ENCODE data around the gene A2M. TPM values are rescaled to one million over a fixed set of nuclear protein-coding genes. Genes with fewer than 3 reads are reported as not detected.
A peak's percentile ranks its signal among the peaks of the same experiment; 100 is the strongest.

A2M gene
- total RNA-seq, 1 donor from 2014 or later, result 124 TPM

DNA sequence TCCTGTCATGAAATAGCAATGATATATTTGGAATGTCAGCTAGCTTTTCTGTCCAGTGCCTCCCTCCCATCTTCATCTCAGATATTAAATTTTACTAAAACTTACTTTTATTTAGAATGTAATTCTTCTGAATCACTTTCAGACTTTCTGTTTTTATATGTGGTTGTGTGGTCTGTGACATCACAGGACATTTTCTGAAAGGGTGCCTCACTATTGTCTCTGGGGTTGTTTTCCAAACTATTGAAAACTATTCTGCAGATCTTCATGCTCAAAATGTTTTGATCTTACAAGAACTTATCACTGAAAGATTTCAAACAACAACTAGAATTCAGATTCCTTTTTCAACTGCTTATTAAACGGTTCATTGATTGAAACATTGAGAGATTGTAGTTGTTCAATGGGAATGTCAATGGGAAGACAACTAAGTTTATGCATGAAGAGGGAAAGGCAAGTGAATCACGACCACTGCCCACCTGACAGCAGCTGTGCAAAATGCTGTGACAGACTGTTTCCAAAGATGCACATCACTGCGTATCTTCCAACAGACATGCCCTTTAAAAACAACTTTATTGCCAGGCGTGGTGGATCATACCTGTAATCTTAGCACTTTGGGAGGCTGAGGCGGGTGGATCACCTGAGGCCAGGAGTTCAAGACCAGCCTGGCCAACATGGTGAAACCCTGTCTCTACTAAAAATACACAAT, 75.1 kb downstream of the A2M start:
- DNase-seq (ENCODE audit: low spot score), result no peak

DNA sequence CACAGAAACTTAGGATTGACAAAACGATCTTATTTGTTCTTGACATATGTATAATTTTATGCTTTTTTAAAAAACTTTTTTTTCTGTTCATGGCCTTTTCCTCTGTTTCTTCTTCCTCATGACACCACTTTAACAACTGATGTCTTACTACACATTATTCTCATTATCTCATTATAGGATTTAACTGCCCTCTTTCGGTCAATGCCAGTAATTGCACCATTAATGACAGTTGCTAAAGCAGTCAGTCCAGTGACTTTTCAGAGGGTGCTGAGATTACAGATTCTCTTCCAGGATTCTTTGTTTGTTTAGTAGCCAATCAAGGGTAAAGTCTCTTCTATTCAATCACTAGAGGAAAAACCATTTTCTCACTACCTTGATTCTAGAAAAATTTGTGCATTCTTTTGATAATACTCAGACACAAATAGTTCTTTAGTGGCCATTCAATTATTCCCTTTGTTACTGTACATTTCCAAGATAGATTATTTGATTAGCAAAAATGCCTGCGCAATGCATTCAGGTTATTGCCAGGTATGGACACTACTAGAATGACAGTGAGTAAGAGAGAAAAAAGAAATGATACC, 76.2 kb downstream of the A2M start:
- peak; percentile 61 for DNase-seq (ENCODE audit: low spot score)

DNA sequence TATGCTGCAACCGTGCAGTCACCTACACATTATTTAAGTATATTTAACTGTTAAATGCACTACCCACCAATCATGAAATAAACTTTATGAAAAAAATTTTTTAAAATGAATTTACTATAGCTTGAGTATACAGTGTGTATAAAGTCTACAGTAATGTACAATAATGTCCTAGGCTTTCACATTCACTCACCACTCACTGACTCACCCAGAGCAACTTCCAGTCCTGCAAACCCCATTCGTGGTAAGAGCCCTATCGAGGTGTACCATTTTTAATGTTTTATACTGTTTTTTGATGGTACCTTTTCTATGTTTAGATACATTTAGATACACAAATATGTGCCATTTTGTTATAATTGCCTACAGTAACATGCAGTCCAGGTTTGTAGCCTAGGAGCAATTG, 78.3 kb downstream of the A2M start:
- DNase-seq (ENCODE audit: low spot score), result no peak

DNA sequence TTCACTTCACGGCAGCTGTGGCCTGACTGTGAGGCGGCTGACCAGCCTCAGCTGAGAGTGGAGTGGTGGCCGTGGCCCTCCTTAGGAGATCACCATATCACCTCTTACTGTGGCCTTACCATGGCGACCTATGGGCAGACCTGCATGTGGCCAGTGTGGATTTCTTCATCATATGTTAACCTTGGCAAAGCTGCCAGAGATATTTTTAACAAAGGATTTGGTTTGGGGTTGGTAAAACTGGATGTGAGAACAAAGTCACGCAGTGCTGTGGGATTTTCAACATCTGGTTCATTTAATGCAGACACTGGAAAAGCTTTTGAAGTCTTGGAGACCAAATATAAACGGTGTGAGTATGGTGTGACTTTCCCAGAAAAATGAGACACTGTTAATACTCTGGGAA, 79.5 kb downstream of the A2M start:
- DNase-seq (ENCODE audit: low spot score), result no peak

DNA sequence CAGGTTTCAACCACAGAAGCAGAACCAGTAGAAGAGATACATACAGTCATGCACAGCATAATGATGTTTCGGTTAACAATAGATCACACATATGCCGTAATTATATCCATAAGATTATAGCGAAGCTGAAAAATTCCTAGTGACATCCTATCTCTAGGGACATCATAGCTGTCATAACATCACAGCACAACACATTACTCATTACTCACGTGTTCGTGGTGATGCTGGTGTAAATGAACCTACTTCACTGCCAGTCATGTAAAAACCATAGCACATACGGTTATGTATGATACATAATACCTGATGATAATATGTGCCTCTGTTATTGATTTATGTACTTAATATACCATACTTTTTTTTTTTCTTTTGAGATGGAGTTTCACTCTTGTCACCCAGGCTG, 81.6 kb downstream of the A2M start:
- DNase-seq (ENCODE audit: low spot score), result no peak

DNA sequence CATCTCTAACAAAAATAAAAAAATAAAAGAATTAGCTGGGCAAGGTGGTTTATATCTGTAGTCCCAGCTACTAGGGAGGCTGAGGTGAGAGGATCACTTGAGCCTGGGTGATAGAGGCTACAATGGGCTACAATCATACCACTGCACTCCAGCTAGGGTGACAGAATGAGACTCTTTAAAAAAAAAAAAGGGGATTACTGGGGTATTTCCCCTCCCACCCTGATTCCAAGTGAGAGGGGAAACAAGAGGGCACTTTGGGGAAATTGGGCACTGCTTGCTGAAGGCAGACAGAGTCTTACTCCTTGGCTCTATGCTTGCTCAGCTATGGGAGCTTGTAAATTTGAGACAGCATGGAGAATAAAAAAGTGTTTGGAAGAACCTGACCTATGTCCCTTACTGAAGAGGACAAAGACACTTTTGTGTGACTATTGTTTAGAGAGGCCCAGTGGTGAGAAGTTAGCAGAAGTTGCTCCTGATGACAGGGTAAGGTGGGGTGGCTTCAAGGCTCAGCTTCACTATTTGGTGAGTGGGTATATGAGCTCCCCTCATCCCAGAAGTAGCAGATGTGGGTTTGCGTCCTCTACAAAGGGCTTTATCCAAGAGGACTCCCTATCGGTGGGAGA, 82.3 kb downstream of the A2M start:
- no peak for DNase-seq (ENCODE audit: low spot score)

DNA sequence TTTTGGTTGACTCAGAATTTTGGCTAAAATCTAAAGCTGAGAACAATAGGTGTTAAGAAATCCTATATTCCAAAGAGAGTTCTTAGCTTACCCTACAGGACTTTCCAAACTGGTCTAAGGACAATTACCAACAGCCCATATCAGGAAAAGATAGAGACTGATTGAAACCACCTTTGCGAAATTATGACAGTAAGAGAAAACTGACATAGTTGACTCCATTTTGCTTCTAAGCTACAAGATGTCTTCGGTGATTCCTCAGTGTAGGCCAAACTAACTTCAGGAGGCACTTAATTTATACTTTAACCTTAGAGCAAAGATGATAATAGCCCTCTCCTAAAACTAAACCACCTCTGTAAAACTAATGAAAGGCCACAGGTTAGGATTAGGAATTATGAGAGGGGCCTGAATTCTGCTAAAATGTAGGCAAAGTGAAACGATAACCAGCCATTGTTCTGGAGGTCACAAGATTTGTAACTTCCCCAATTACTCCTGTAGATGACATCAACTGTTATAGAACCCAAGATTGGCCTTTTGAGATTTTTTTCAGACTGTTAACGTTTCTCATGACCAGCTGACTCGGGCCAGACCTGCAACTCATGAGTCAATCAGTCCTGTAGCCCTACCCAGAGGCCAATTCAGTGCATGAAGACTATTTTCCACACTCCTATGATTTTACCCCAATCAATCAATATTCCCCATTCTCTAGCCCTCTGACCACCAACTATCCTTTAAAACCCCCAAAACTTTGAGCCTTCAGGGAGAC, 83.3 kb downstream of the A2M start:
- no peak for DNase-seq (ENCODE audit: low spot score)

DNA sequence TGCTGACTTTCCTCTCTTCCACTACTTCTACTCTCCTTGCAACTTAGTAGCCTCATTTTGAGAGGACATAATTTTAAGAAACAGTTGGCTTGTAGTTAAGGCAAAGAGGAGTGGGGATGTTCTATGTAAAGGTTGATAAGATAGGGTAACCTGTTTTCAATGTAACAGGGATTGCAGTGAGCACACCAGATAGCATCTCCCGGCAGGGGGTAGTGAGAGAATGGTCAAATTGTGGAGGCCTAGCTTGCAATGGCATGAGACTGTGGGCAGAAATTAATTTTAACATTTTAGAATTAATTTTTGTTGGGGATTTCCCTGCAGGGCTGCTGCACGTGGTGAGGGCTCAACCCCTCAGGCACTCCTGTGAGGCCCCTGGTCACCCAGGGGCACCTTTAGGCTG, 84.9 kb downstream of the A2M start:
- DNase-seq (ENCODE audit: low spot score), result no peak

DNA sequence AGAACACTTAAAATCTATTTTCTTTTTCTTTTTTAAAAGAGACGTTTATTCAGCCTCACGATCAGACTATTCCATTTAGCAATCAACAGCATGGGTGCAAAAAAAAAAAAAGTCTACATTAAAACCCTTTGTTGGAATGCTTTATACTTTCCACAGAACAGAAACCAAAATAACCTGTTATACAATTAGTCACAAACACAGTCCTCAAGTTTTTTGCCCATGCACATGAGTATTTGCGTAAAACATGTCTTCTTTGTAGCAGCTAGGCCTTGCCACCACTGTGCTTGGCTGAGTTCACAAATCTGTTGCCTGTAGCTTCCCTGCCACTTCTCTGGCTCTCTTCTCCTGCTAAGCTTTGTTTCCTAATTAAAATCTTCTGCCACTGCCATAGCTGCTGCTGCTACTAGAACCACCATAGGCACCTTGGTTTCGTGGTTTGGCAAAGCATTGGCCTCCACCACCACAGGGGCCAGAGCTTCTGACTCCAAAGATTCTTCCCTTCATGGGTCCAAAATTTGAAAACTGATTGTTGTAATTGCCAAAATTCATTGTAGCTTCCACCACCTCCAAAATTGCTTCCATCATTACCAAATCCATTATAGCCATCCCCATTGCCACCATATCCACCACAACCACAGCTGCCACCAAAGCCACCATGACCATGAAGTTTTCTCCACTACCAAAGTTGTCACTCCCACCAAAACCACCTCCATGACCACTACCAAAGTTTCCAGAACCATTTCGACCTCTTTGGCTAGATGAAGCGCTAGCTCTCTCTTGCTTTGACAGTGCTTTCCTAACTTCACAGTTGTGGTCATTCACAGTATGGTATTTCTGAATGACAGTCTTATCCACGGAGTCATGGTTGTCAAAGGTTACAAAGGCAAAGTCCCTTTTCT, 88.3 kb downstream of the A2M start:
- no peak for DNase-seq (ENCODE audit: low spot score)

DNA sequence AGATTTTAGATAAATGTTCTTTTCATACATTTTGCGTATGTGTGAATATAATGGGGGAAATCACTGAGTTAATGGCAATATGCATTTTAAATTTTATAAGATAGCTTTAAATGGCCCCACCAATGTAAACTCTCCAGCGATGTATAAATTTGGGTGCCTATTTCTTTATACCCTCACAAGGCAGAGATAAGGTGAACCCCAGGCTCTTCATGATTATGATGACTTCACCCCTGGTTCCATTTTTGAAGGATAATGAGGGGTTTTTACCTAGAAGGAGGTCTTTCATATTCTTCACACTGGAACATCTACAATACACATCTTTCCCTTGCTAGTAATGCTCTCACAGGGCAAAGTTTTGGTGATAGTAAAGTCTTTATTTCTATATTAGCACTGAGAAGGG, 91.2 kb downstream of the A2M start:
- DNase-seq (ENCODE audit: low spot score), result no peak

DNA sequence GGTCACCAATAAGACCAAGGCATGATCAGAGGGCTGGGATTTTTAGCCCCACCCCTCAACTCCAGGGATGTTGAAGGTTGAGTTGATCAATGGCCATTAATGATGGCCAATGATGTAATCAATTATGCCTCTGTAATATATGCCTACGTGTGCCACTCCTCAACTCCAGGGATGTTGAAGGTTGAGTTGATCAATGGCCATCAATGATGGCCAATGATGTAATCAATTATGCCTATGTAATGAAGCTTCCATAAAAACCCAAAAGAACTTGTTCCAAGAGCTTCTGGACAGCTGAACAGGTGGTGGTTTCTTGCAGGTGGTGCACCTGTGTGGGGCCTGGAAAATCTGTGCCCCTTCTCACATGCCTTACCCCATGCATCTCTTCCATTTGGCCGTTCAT, 93.1 kb downstream of the A2M start:
- no peak for DNase-seq (ENCODE audit: low spot score)

Other genes with a start within 250 kb of the A2M start
- 59.7 TPM for gene PHC1, start 201.4 kb downstream of the A2M start, total RNA-seq (ENCODE audit: insufficient read depth, low replicate concordance)
- 211 TPM for gene M6PR, start 166.3 kb downstream of the A2M start, total RNA-seq (ENCODE audit: insufficient read depth, low replicate concordance)
- gene KLRG1, start 126.4 kb downstream of the A2M start, total RNA-seq (ENCODE audit: insufficient read depth, low replicate concordance), result 12.3 TPM
- 2.6 TPM for gene PZP, start 92.5 kb upstream of the A2M start, total RNA-seq (ENCODE audit: insufficient read depth, low replicate concordance)